SH-SY5Y (cell line): ENCODE results near the gene ZNF343.

ENCODE experiments used
- GATA2 ChIP-seq: IDR thresholded peaks from 2 replicates; pipeline ENCODE4 v1.6.1; 2011; ENCODE audit warnings: mild to moderate bottlenecking, low read depth, low read length
- GATA3 ChIP-seq: IDR thresholded peaks from 2 replicates; pipeline ENCODE4 v1.6.1; 2011; ENCODE audit warnings: low read depth, mild to moderate bottlenecking, low read length, moderate library complexity

- TF ChIP-seq GATA3 (no peak), GATA2 (no peak)
Measured at GRCh38 chr20:2516399-2516798, 7.7 kb upstream of the ZNF343 start.
